ENCODE data around the gene DAAM2.

DNA sequence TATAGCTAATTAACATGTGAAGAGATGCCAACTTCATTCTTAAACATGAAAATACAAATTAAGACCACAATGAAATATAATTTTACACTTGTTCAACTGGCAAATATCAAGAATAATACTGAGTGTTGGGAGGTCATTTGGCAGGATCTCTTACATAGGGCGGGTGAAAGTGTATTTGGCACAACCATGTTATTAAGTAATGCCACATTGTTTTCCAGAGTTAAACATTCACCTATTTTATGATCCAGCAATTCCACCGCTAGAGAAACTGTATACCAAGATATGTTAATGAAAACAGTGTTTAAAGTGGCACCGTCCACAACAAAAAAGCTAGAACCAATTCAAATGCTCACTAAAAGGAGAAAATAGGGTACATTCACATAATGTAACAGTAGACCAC, 128.0 kb downstream of the DAAM2 start:
- TF ChIP-seq, protein P1, sequence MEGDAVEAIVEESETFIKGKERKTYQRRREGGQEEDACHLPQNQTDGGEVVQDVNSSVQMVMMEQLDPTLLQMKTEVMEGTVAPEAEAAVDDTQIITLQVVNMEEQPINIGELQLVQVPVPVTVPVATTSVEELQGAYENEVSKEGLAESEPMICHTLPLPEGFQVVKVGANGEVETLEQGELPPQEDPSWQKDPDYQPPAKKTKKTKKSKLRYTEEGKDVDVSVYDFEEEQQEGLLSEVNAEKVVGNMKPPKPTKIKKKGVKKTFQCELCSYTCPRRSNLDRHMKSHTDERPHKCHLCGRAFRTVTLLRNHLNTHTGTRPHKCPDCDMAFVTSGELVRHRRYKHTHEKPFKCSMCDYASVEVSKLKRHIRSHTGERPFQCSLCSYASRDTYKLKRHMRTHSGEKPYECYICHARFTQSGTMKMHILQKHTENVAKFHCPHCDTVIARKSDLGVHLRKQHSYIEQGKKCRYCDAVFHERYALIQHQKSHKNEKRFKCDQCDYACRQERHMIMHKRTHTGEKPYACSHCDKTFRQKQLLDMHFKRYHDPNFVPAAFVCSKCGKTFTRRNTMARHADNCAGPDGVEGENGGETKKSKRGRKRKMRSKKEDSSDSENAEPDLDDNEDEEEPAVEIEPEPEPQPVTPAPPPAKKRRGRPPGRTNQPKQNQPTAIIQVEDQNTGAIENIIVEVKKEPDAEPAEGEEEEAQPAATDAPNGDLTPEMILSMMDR (IDR thresholded peaks at IDR 0.05) = no peak
- TF ChIP-seq POLR2A (IDR thresholded peaks at IDR 0.05; ENCODE audit: low read length) (no peak), CHD4 (IDR thresholded peaks at IDR 0.05; ENCODE audit: borderline replicate concordance) (no peak), JUN (IDR thresholded peaks at IDR 0.05) (no peak), PHF8 (IDR thresholded peaks at IDR 0.05; ENCODE audit: borderline replicate concordance, low read depth) (no peak), HDAC2 (IDR thresholded peaks at IDR 0.05) (no peak), EHMT2 (IDR thresholded peaks at IDR 0.05; ENCODE audit: low read depth) (no peak), EP300 (IDR thresholded peaks at IDR 0.05) (no peak), SREBF2 (IDR thresholded peaks at IDR 0.05) (no peak), CHD2 (IDR thresholded peaks at IDR 0.05; ENCODE audit: low read length, partially characterized antibody) (no peak), TP53 (CRISPR knock-in tag; IDR thresholded peaks at IDR 0.05) (no peak)
- TF ChIP-seq, protein P2, sequence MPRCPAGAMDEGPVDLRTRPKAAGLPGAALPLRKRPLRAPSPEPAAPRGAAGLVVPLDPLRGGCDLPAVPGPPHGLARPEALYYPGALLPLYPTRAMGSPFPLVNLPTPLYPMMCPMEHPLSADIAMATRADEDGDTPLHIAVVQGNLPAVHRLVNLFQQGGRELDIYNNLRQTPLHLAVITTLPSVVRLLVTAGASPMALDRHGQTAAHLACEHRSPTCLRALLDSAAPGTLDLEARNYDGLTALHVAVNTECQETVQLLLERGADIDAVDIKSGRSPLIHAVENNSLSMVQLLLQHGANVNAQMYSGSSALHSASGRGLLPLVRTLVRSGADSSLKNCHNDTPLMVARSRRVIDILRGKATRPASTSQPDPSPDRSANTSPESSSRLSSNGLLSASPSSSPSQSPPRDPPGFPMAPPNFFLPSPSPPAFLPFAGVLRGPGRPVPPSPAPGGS (IDR thresholded peaks at IDR 0.05) = no peak
- TF ChIP-seq, protein P3, sequence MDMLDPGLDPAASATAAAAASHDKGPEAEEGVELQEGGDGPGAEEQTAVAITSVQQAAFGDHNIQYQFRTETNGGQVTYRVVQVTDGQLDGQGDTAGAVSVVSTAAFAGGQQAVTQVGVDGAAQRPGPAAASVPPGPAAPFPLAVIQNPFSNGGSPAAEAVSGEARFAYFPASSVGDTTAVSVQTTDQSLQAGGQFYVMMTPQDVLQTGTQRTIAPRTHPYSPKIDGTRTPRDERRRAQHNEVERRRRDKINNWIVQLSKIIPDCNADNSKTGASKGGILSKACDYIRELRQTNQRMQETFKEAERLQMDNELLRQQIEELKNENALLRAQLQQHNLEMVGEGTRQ (IDR thresholded peaks at IDR 0.05) = no peak
